NCI-H2081 treated with DMSO at 0.1 percent for 48 hours (cell line): Measurements from ENCODE around the gene CUL1.

Experiments
- DNase-seq: peaks from one replicate; lab custom pipeline; 2025; lab: John Stamatoyannopoulos, UW

CUL1 gene

GRCh38 chr7:148850564-148850963, 151.9 kb downstream of the CUL1 start:
- DNase-seq = no peak
